Ascending aorta (tissue), 2 donors: ENCODE data around the gene TRIM23. TPM values are rescaled to one million over a fixed set of nuclear protein-coding genes. Genes with fewer than 3 reads are reported as not detected.
"Not testable (repeated sequence)": the region's sequence is repeated elsewhere in the genome, so short reads cannot be mapped to it uniquely, and the experiment has no call there.

ENCODE experiments used
- DNase-seq, 2 donors: peaks; one replicate each; pipeline ENCODE4 v3.0.0-alpha.2; 2019; ENCODE audit warnings: low spot score in 2 of 2
- H3K27ac ChIP-seq, 2 donors: fragments of 200-600 bp; sonication (generic); one replicate each; pipeline ENCODE4 v1.5.1; 2016 to 2017; ENCODE audit warnings: mild to moderate bottlenecking in 1 of 2
- H3K27me3 ChIP-seq: fragments of 200-600 bp; sonication (generic); one replicate; pipeline ENCODE4 v1.5.1; 2017
- H3K36me3 ChIP-seq, 2 donors: fragments of 200-600 bp; sonication (generic); one replicate each; pipeline ENCODE4 v1.5.1; 2016
- H3K4me1 ChIP-seq, 2 donors: fragments of 200-600 bp; sonication (generic); one replicate each; pipeline ENCODE4 v1.5.1; 2016 to 2017; ENCODE audit warnings: mild to moderate bottlenecking in 1 of 2
- H3K4me3 ChIP-seq, 2 donors: fragments of 200-600 bp; sonication (generic); one replicate each; pipeline ENCODE4 v1.5.1; 2016 to 2017; ENCODE audit warnings: mild to moderate bottlenecking in 1 of 2
- H3K9me3 ChIP-seq, 2 donors: fragments of 200-600 bp; sonication (generic); one replicate each; pipeline ENCODE4 v1.5.1; 2016
- intact Hi-C: fragments of 100-400 bp; cut with DNase I; formaldehyde crosslinking; loops from one replicate; pipeline ENCODE4 v1.15.1; 2023
- total RNA-seq: library from RNA; depleted of rRNA; stranded (reverse); fragments of >200 nt; gene quantifications from one replicate; pipeline ENCODE4 v1.1.0, GENCODE V29; 2016
- TF ChIP-seq, protein P1 (sequence below), 3 experiments: fragments of 200-600 bp in 2 of 3; fragments of 450-650 bp in 1 of 3; sonication (generic) in 2 of 3; IDR thresholded peaks; one replicate each; pipeline ENCODE4 v1.5.1; 2016 to 2019; ENCODE audit warnings: antibody characterized with exemption in 3 of 3, mild to moderate bottlenecking in 1 of 3, moderate library complexity in 1 of 3

The TRIM23 gene
- total RNA-seq, 1 donor from 2014 or later, result 2.4 TPM

DNA sequence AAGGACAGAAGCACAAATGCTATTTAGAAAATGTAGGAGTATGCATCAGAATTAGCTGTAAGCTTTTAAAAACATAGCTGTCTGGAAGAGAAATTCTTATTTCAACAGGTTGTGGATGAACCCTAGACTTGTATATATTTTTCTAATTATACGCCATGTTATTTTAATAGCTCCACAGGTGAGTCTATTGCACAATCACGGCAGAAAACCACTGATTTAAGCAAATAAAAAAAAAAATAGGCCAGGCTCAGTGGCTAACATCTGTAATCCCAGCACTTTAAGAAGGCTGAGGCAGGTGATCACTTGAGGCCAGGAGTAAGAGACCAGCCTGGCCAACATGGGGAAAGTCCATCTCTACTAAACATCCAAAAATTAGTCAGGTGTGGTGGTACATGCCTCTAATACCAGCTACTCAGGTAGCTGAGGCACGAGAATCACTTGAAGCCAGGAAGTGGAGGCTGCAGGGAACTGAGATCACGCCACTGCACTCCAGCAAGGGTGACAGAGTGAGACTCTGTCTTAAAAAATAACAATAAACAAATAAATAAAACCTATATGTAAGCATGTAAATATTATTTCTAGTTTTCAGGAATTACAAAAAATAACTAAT is 11.7 kb downstream of the TRIM23 start:
- Histone ChIP-seq H3K9me3 (no peaks in the 10 kb centered on the region), H3K36me3 (peaks cover 43 to 72% of the 10 kb centered on the region in 2 donors), H3K27ac (no peak overlapping the region), H3K27me3 (no peaks in the 10 kb centered on the region), H3K4me1 (no peaks in the 10 kb centered on the region), H3K4me3 (no peak overlapping the region)
- TF ChIP-seq, protein P1, sequence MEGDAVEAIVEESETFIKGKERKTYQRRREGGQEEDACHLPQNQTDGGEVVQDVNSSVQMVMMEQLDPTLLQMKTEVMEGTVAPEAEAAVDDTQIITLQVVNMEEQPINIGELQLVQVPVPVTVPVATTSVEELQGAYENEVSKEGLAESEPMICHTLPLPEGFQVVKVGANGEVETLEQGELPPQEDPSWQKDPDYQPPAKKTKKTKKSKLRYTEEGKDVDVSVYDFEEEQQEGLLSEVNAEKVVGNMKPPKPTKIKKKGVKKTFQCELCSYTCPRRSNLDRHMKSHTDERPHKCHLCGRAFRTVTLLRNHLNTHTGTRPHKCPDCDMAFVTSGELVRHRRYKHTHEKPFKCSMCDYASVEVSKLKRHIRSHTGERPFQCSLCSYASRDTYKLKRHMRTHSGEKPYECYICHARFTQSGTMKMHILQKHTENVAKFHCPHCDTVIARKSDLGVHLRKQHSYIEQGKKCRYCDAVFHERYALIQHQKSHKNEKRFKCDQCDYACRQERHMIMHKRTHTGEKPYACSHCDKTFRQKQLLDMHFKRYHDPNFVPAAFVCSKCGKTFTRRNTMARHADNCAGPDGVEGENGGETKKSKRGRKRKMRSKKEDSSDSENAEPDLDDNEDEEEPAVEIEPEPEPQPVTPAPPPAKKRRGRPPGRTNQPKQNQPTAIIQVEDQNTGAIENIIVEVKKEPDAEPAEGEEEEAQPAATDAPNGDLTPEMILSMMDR (IDR thresholded peaks at IDR 0.05), result no peak
- intact Hi-C loops, result no loop called here
- DNase-seq, result no peak

- no peak for DNase-seq
- Histone ChIP-seq H3K4me1 (no peaks in the 10 kb centered on the region), H3K27me3 (no peaks in the 10 kb centered on the region), H3K9me3 (no peaks in the 10 kb centered on the region), H3K4me3 (no peak overlapping the region), H3K36me3 (peaks cover 42 to 79% of the 10 kb centered on the region in 2 donors), H3K27ac (no peak overlapping the region)
- intact Hi-C loops, result no loop called here
- TF ChIP-seq, protein P1 (IDR thresholded peaks at IDR 0.05), result no peak
These were observed 12.6 kb downstream of the TRIM23 start for GRCh38 chr5:65611524-65611923.

DNA sequence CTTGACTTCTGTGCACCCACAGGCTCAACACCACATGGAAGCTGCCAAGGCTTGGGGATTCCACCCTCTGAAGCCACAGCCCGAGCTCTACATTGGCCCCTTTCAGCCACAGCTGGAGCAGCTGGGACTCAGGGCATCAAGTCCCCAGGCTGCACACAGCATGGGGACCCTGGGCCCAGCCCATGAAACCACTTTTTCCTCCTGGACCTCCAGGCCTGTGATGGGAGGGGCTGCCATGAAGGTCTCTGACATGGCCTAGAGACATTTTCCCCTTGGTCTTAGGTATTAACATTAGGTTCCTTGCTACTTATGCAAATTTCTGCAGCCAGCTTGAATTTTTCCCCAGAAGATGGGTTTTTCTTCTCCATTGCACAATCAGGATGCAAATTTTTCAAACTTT is 22.4 kb downstream of the TRIM23 start:
- H3K27me3 ChIP-seq, H3K9me3 ChIP-seq, H3K4me3 ChIP-seq, H3K27ac ChIP-seq, H3K4me1 ChIP-seq, intact Hi-C loops, DNase-seq: not testable (repeated sequence)
- H3K36me3 ChIP-seq, result peaks cover 43 to 93% of the 10 kb centered on the region in 2 donors

GRCh38 chr5:65588694-65589093 is 35.4 kb downstream of the TRIM23 start:
- Histone ChIP-seq H3K27ac (no peak overlapping the region), H3K4me1 (no peaks in the 10 kb centered on the region), H3K9me3 (no peaks in the 10 kb centered on the region), H3K36me3 (peaks cover 27 to 69% of the 10 kb centered on the region in 2 donors), H3K4me3 (no peak overlapping the region), H3K27me3 (no peaks in the 10 kb centered on the region)
- intact Hi-C loops, result no loop called here
- no peak for DNase-seq
- TF ChIP-seq, protein P1 (IDR thresholded peaks at IDR 0.05), result no peak

- Histone ChIP-seq H3K27me3 (no peaks in the 10 kb centered on the region), H3K4me3 (no peak overlapping the region), H3K27ac (no peak overlapping the region), H3K36me3 (peaks cover 25 to 61% of the 10 kb centered on the region in 2 donors), H3K9me3 (no peaks in the 10 kb centered on the region), H3K4me1 (no peaks in the 10 kb centered on the region)
- DNase-seq, result no peak
- TF ChIP-seq, protein P1 (IDR thresholded peaks at IDR 0.05), result no peak
- intact Hi-C loops, result no loop called here
These were observed 47.0 kb downstream of the TRIM23 start for GRCh38 chr5:65577141-65577540.

DNA sequence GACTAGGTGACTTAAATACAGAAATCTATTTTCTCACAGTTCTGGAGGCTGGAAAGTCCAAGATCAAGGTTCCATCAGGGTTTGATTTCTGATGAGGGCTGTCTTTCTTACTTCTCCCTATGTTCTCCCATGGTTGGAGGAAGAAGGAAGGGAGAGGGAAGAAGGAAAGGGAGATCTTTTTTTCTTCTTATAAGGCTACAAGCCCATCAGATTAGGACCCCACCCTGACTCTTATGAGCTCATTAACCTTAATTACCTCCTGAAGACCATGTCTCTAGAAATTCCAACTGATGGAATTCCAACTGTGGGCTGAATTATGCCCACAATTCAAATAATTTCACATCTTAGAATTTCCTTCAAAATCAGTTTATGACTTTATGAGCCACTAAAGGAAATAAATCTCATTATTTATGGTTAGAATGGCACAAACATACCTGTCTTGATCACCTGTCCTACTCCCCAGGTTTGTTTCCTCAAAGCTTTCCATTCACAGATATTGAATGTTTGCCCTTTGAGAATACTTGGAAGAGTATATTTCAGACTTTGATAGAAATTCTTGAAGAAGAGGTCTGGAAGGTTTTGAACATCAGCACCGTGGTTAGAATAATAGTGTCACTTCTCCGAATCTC is 53.4 kb downstream of the TRIM23 start:
- TF ChIP-seq, protein P1 (IDR thresholded peaks at IDR 0.05), result no peak
- no peak overlapping the region for H3K27ac ChIP-seq
- H3K9me3 ChIP-seq, result no peaks in the 10 kb centered on the region
- intact Hi-C loops, result no loop called here
- H3K4me3 ChIP-seq, result no peak overlapping the region
- H3K36me3 ChIP-seq, result peaks cover 8 to 38% of the 10 kb centered on the region in 2 donors
- DNase-seq, result no peak
- no peaks in the 10 kb centered on the region for H3K4me1 ChIP-seq
- H3K27me3 ChIP-seq, result no peaks in the 10 kb centered on the region
